ENCODE data around the gene ANP32E.

ANP32E gene

GRCh38 chr1:150173141-150173585, 62.7 kb downstream of the ANP32E start:
- Mint-ChIP-seq H3K36me3 (no peaks in the 10 kb centered on the region), H3K4me1 (no peaks in the 10 kb centered on the region), H3K4me3 (no peak overlapping the region), H3K27me3 (no peaks in the 10 kb centered on the region), H3K9me3 (no peaks in the 10 kb centered on the region), H3K27ac (no peak overlapping the region)
- no peak for ATAC-seq

- no peak for ATAC-seq
- H3K4me3 Mint-ChIP-seq = no peak overlapping the region
- no peaks in the 10 kb centered on the region for H3K36me3 Mint-ChIP-seq
- no peak overlapping the region for H3K27ac Mint-ChIP-seq
- H3K4me1 Mint-ChIP-seq = no peaks in the 10 kb centered on the region
- no peaks in the 10 kb centered on the region for H3K27me3 Mint-ChIP-seq
- H3K9me3 Mint-ChIP-seq = no peaks in the 10 kb centered on the region
Observed at GRCh38 chr1:150171801-150172200, 64.1 kb downstream of the ANP32E start.

- Mint-ChIP-seq H3K4me3 (no peak overlapping the region), H3K9me3 (no peaks in the 10 kb centered on the region), H3K36me3 (no peaks in the 10 kb centered on the region), H3K4me1 (peaks cover 22% of the 10 kb centered on the region), H3K27me3 (no peaks in the 10 kb centered on the region), H3K27ac (no peak overlapping the region)
- peak; percentile 73 for ATAC-seq
Observed at GRCh38 chr1:150168960-150169601, 66.8 kb downstream of the ANP32E start.
